HL-60/S4 treated with retinoic acid at 250 ng/mL for 4 days and 3 days (cell line): ENCODE data around the gene FUOM.
"Not testable (repeated sequence)": the region's sequence is repeated elsewhere in the genome, so short reads cannot be mapped to it uniquely, and the experiment has no call there.

Experiments
- in situ Hi-C: fragments of 300-500 bp; cut with MboI; formaldehyde crosslinking; loops from 2 replicates; pipeline ENCODE4 v1.7.0; 2022; ENCODE audit warnings: low sequenced_read_pairs

FUOM gene

DNA sequence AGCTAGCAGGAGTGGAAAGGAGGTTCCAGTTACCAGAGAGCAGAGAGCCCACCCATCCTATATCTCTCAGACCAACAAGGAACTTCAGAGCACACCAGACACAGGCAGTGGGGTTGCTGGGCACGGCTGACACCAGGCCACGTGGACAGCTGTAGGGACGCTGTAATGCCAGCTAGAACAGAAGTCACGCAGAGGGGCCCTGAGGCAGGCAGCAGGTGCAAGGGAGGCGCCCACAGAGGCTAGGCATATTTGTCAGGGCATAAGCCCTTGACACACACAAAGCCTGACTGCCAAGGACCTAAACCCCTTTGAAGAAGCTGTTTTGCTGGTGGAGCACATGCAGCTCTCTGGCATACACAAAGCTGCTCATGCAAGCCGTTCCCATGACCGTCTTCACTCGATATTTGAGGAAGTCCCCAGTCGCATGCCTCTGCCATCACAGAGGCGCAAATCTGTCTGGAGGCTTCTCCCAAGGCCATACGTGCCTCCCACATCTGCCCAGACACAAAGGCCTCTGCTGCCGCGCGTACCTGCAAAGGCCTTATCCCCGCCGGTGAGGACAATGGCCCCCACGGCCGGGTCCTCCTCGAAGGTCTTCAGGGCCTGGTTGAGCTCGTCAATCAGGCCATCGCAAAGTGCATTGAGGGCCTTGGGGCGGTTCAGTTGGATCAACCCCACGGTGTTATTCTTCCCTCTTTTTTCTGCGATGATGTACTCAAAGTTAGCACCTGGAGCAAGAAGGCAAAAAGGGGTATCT is 12.4 kb upstream of the FUOM start:
- in situ Hi-C loops = no loop called here

- in situ Hi-C loops = no loop called here
Measured at GRCh38 chr10:133368153-133368552, 10.3 kb upstream of the FUOM start.

DNA sequence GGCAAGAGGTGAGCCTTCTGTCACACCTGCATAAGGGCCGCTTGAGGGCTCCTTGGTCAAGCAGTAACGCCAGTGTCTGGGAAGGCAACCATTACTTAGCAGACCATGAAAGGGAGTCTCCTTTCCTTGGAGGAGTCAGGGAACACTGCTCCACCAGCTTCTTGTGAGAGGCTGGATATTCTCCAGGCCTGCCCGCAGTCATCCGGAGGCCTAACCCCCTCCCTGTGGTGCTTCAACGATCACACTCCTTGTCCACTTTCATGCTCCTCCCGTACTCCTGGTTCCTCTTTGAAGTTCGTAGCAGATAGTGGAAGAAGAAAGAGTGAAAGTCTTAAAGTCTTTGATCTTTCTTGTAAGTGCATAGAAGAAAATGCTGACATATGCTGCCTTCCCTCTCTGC is 9.6 kb upstream of the FUOM start:
- in situ Hi-C loops = not testable (repeated sequence)

- in situ Hi-C loops = no loop called here
Measured at GRCh38 chr10:133366751-133367150, 8.9 kb upstream of the FUOM start.

GRCh38 chr10:133366130-133366478 is 8.3 kb upstream of the FUOM start:
- in situ Hi-C loops = no loop called here

GRCh38 chr10:133365461-133366129 is 7.8 kb upstream of the FUOM start:
- in situ Hi-C loops = no loop called here

GRCh38 chr10:133364645-133365431 is 7.0 kb upstream of the FUOM start:
- in situ Hi-C loops = no loop called here

DNA sequence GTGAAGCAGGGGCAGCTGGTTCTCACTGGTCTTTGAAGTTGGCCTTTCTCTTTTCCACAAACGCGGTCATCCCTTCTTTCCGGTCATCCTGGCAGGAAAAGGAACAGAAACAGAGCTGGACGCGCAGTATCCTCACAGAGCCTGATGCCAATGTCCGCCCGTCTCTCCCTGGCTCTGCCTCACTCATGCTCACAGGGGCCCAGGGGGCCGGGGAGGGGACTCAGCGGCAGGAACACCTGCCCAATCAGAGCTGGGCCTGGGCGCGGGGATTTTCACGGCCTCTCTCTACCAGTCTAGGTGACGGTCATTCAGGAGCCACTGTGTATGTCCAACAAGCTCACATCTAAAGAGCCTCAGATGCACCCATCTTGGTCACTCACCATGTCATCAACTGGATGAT is 5.0 kb upstream of the FUOM start:
- in situ Hi-C loops = no loop called here

- in situ Hi-C loops = no loop called here
Measured at GRCh38 chr10:133361773-133362441, 4.1 kb upstream of the FUOM start.

DNA sequence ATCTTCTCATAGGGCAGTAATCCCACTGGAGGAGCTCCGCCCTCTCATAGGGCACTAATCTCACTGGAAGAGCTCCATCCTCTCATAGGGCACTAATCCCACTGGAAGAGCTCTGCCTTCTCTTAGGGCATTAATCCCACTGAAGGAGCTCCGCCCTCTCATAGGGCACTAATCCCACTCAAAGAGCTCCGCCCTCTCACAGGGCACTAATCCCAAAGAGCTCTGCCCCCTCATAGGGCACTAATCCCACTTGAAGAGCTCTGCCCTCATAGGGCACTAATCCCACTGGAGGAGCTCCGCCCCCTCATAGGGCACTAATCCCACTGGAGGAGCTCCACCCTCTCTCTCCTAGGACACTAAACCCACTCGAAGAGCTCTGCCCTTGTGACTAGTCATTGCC is 3.4 kb upstream of the FUOM start:
- in situ Hi-C loops = no loop called here

- in situ Hi-C loops = no loop called here
Measured at GRCh38 chr10:133359972-133360610, 2.3 kb upstream of the FUOM start.

- in situ Hi-C loops = no loop called here
Measured at GRCh38 chr10:133359554-133359971, 1.7 kb upstream of the FUOM start.

- in situ Hi-C loops = no loop called here
Measured at GRCh38 chr10:133358925-133359310, 1.1 kb upstream of the FUOM start.

GRCh38 chr10:133358162-133358924 is 524 bp upstream of the FUOM start:
- in situ Hi-C loops = no loop called here

GRCh38 chr10:133356549-133357284 is 1.1 kb downstream of the FUOM start:
- in situ Hi-C loops = no loop called here

GRCh38 chr10:133355991-133356390 is 1.8 kb downstream of the FUOM start:
- in situ Hi-C loops = no loop called here

- in situ Hi-C loops = no loop called here
Measured at GRCh38 chr10:133355266-133355665, 2.6 kb downstream of the FUOM start.

DNA sequence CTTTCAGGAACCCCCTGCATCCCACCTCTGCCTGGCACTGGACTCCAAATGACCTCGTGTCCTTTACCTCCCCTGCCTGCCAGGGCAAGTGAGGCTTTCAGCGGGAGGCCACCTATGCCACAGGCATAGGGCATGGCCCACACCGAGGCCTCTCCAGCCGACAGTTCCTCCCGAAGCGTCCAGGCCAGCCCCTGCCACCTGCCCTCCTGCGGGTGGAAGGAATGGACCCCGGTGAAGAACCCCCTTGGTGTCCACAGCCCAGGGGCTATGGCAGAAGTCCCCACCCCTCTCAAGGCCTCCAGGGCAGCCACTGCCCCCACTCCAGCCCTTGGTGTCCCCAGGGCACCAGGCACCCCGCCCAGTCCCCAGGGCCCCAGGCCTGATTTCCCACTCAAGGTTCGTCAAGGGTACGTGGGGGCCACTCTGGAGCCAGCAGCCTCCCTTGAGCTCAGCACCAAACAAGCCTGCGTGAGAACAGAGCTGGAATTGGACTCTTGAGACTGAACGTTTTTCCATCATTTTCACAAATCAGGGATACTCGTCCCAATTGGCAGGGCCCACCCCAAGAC is 3.1 kb downstream of the FUOM start:
- in situ Hi-C loops = no loop called here

DNA sequence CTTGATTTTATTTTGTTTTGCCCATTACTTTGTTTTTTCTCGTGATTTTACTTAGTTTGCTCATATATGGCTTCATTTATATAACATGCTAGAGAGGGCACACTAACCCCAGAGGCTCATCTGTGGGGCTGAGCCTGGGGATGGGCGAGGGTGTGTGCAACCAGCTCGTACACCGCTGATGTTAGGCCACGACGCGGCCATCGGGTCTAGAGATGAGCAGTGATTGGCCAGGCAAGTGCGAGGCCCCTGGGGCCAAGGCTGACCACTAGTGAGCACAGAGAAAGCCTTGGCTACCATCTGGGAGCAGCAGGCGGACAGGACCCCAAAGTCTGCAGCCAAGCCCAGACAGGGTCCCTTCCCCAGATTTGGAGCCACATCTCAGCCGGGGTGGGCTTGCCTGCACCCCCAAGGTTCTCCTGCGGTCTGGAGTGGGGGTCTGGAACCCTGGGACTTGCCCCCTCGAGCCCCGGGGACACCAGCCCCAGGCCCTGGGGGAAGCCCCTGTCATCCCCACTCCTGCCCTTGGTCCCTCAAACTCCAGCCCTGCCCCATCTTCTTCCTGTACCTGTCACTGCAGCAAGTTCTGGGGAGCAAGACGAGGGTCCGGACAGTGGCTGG is 3.7 kb downstream of the FUOM start:
- in situ Hi-C loops = no loop called here
